Measurements from ENCODE around the gene MYLK. TPM values are rescaled to one million over a fixed set of nuclear protein-coding genes. Genes with fewer than 3 reads are reported as not detected.

Gene MYLK
- total and polyA plus RNA-seq, 5 donors from 2014 or later, result 0.07 to 2.9 (median 0.20) TPM; not detected in 1

GRCh38 chr3:123752228-123752627, 131.9 kb downstream of the MYLK start:
- Histone ChIP-seq H3K4me3 (ENCODE audit: low read depth, low read length) (no peak overlapping the region), H3K27ac (ENCODE audit: insufficient read depth, low read length, poor library complexity, severe bottlenecking) (no peak overlapping the region), H3K27me3 (ENCODE audit: control insufficient read depth, insufficient read depth, low read length) (peaks cover 2% of the 10 kb centered on the region), H3K36me3 (ENCODE audit: control insufficient read depth, insufficient read depth, low read length) (no peaks in the 10 kb centered on the region), H3K4me1 (ENCODE audit: control insufficient read depth, insufficient read depth, low read length, poor library complexity, severe bottlenecking) (no peaks in the 10 kb centered on the region), H3K9me3 (ENCODE audit: control insufficient read depth in 2 of 2, low read length in 2 of 2) (no peaks in the 10 kb centered on the region)
- no peak for ATAC-seq (ENCODE audit: low read depth in 2 of 2)
- H3K9me3 Mint-ChIP-seq, result no peaks in the 10 kb centered on the region
- H3K4me3 Mint-ChIP-seq, result no peak overlapping the region
- no peaks in the 10 kb centered on the region for H3K36me3 Mint-ChIP-seq
- H3K27me3 Mint-ChIP-seq, result peaks cover 9% of the 10 kb centered on the region
- peaks cover 0 to 5% (median under 1%) of the 10 kb centered on the region in 4 donors for H3K4me1 Mint-ChIP-seq
- DNase-seq, result no peak
- H3K27ac Mint-ChIP-seq, result no peak overlapping the region

- no peak overlapping the region for H3K4me3 ChIP-seq (ENCODE audit: low read depth, low read length)
- no peaks in the 10 kb centered on the region for H3K4me1 ChIP-seq (ENCODE audit: control insufficient read depth, insufficient read depth, low read length, poor library complexity, severe bottlenecking)
- no peak overlapping the region for H3K27ac Mint-ChIP-seq
- H3K27ac ChIP-seq (ENCODE audit: insufficient read depth, low read length, poor library complexity, severe bottlenecking), result no peak overlapping the region
- peaks cover 13% of the 10 kb centered on the region for H3K27me3 Mint-ChIP-seq
- ATAC-seq (ENCODE audit: low read depth in 2 of 2) (no peak), DNase-seq (no peak)
- peaks cover 2% of the 10 kb centered on the region for H3K27me3 ChIP-seq (ENCODE audit: control insufficient read depth, insufficient read depth, low read length)
- H3K36me3 Mint-ChIP-seq, result no peaks in the 10 kb centered on the region
- peaks cover 0 to under 1% (median 0%) of the 10 kb centered on the region in 4 donors for H3K4me1 Mint-ChIP-seq
- H3K36me3 ChIP-seq (ENCODE audit: control insufficient read depth, insufficient read depth, low read length), result no peaks in the 10 kb centered on the region
- H3K4me3 Mint-ChIP-seq, result no peak overlapping the region
- H3K9me3 ChIP-seq (ENCODE audit: control insufficient read depth in 2 of 2, low read length in 2 of 2), result no peaks in the 10 kb centered on the region
- H3K9me3 Mint-ChIP-seq, result peaks cover 0 to 2% (median 0%) of the 10 kb centered on the region in 7 donors
These were observed 132.7 kb downstream of the MYLK start for GRCh38 chr3:123751433-123751832.

GRCh38 chr3:123750659-123751420, 133.3 kb downstream of the MYLK start:
- Histone ChIP-seq H3K4me1 (ENCODE audit: control insufficient read depth, insufficient read depth, low read length, poor library complexity, severe bottlenecking) (no peaks in the 10 kb centered on the region), H3K4me3 (ENCODE audit: low read depth, low read length) (no peak overlapping the region), H3K27me3 (ENCODE audit: control insufficient read depth, insufficient read depth, low read length) (no peaks in the 10 kb centered on the region), H3K9me3 (ENCODE audit: control insufficient read depth in 2 of 2, low read length in 2 of 2) (no peaks in the 10 kb centered on the region), H3K36me3 (ENCODE audit: control insufficient read depth, insufficient read depth, low read length) (no peaks in the 10 kb centered on the region), H3K27ac (ENCODE audit: insufficient read depth, low read length, poor library complexity, severe bottlenecking) (no peak overlapping the region)
- DNase-seq (no peak), ATAC-seq (ENCODE audit: low read depth in 2 of 2) (no peak)
- Mint-ChIP-seq H3K4me1 (no peaks in the 10 kb centered on the region), H3K4me3 (no peak overlapping the region), H3K27me3 (peaks cover 19% of the 10 kb centered on the region), H3K36me3 (no peaks in the 10 kb centered on the region), H3K27ac (no peak overlapping the region), H3K9me3 (peaks cover 0 to 2% (median 0%) of the 10 kb centered on the region in 7 donors)

DNA sequence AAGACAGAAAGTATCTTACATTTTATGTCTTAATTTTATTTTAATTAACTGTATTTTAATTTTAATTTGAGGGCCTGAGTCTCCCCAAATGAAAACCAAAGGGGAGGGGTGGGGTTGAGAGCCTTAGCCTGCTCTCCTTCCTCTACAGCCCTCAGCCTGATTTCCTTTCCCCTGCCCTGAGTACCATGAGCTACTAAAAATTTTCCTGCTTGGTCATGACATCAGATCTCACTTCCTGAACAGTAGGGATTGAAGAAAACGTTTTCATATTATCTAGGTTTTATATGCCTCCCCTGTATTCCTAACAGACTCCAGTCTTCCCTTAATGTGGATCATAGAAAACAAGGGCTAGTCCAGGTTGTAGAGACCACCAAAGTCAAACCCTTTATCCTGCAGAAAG, 133.9 kb downstream of the MYLK start:
- Mint-ChIP-seq H3K36me3 (no peaks in the 10 kb centered on the region), H3K9me3 (peaks cover 0 to 2% (median 0%) of the 10 kb centered on the region in 7 donors), H3K27ac (no peak overlapping the region), H3K4me1 (no peaks in the 10 kb centered on the region), H3K4me3 (no peak overlapping the region), H3K27me3 (peaks cover 19% of the 10 kb centered on the region)
- Histone ChIP-seq H3K9me3 (ENCODE audit: control insufficient read depth in 2 of 2, low read length in 2 of 2) (no peaks in the 10 kb centered on the region), H3K27ac (ENCODE audit: insufficient read depth, low read length, poor library complexity, severe bottlenecking) (no peak overlapping the region), H3K4me1 (ENCODE audit: control insufficient read depth, insufficient read depth, low read length, poor library complexity, severe bottlenecking) (no peaks in the 10 kb centered on the region), H3K36me3 (ENCODE audit: control insufficient read depth, insufficient read depth, low read length) (no peaks in the 10 kb centered on the region), H3K27me3 (ENCODE audit: control insufficient read depth, insufficient read depth, low read length) (no peaks in the 10 kb centered on the region), H3K4me3 (ENCODE audit: low read depth, low read length) (no peak overlapping the region)
- DNase-seq, result no peak
- no peak for ATAC-seq (ENCODE audit: low read depth in 2 of 2)

- no peaks in the 10 kb centered on the region for H3K36me3 Mint-ChIP-seq
- Histone ChIP-seq H3K4me3 (ENCODE audit: low read depth, low read length) (no peak overlapping the region), H3K27ac (ENCODE audit: insufficient read depth, low read length, poor library complexity, severe bottlenecking) (no peak overlapping the region), H3K4me1 (ENCODE audit: control insufficient read depth, insufficient read depth, low read length, poor library complexity, severe bottlenecking) (no peaks in the 10 kb centered on the region), H3K36me3 (ENCODE audit: control insufficient read depth, insufficient read depth, low read length) (no peaks in the 10 kb centered on the region), H3K27me3 (ENCODE audit: control insufficient read depth, insufficient read depth, low read length) (no peaks in the 10 kb centered on the region), H3K9me3 (ENCODE audit: control insufficient read depth in 2 of 2, low read length in 2 of 2) (no peaks in the 10 kb centered on the region)
- no peak for ATAC-seq (ENCODE audit: low read depth in 2 of 2)
- H3K4me3 Mint-ChIP-seq, result no peak overlapping the region
- peaks cover 19% of the 10 kb centered on the region for H3K27me3 Mint-ChIP-seq
- H3K9me3 Mint-ChIP-seq, result peaks cover 0 to 2% (median 0%) of the 10 kb centered on the region in 7 donors
- no peaks in the 10 kb centered on the region for H3K4me1 Mint-ChIP-seq
- no peak for DNase-seq
- no peak overlapping the region for H3K27ac Mint-ChIP-seq
These were observed 134.4 kb downstream of the MYLK start for GRCh38 chr3:123749711-123750110.

GRCh38 chr3:123745184-123745855, 138.8 kb downstream of the MYLK start:
- no peak overlapping the region for H3K27ac Mint-ChIP-seq
- Histone ChIP-seq H3K4me3 (ENCODE audit: low read depth, low read length) (no peak overlapping the region), H3K27ac (ENCODE audit: insufficient read depth, low read length, poor library complexity, severe bottlenecking) (no peak overlapping the region), H3K4me1 (ENCODE audit: control insufficient read depth, insufficient read depth, low read length, poor library complexity, severe bottlenecking) (no peaks in the 10 kb centered on the region), H3K36me3 (ENCODE audit: control insufficient read depth, insufficient read depth, low read length) (no peaks in the 10 kb centered on the region), H3K27me3 (ENCODE audit: control insufficient read depth, insufficient read depth, low read length) (peaks cover 4% of the 10 kb centered on the region), H3K9me3 (ENCODE audit: control insufficient read depth in 2 of 2, low read length in 2 of 2) (no peaks in the 10 kb centered on the region)
- H3K4me1 Mint-ChIP-seq, result no peaks in the 10 kb centered on the region
- peaks cover 32% of the 10 kb centered on the region for H3K27me3 Mint-ChIP-seq
- ATAC-seq (ENCODE audit: low read depth in 2 of 2) (no peak), DNase-seq (no peak)
- H3K4me3 Mint-ChIP-seq, result no peak overlapping the region
- peaks cover 0 to 2% (median 0%) of the 10 kb centered on the region in 7 donors for H3K9me3 Mint-ChIP-seq
- H3K36me3 Mint-ChIP-seq, result no peaks in the 10 kb centered on the region

- Histone ChIP-seq H3K4me1 (ENCODE audit: control insufficient read depth, insufficient read depth, low read length, poor library complexity, severe bottlenecking) (no peaks in the 10 kb centered on the region), H3K9me3 (ENCODE audit: control insufficient read depth in 2 of 2, low read length in 2 of 2) (no peaks in the 10 kb centered on the region), H3K27me3 (ENCODE audit: control insufficient read depth, insufficient read depth, low read length) (peaks cover 4% of the 10 kb centered on the region), H3K27ac (ENCODE audit: insufficient read depth, low read length, poor library complexity, severe bottlenecking) (no peak overlapping the region), H3K4me3 (ENCODE audit: low read depth, low read length) (no peak overlapping the region), H3K36me3 (ENCODE audit: control insufficient read depth, insufficient read depth, low read length) (no peaks in the 10 kb centered on the region)
- ATAC-seq (ENCODE audit: low read depth in 2 of 2) (no peak), DNase-seq (no peak)
- Mint-ChIP-seq H3K4me3 (no peak overlapping the region), H3K9me3 (peaks cover 0 to 2% (median 0%) of the 10 kb centered on the region in 7 donors), H3K27ac (no peak overlapping the region), H3K27me3 (peaks cover 25% of the 10 kb centered on the region), H3K4me1 (no peaks in the 10 kb centered on the region), H3K36me3 (no peaks in the 10 kb centered on the region)
These were observed 140.1 kb downstream of the MYLK start for GRCh38 chr3:123744064-123744463.
